Sigmoid colon (tissue), 4 donors: ENCODE results near the gene PARP11.

ENCODE experiments used
- CTCF ChIP-seq, 4 experiments: fragments of 450-650 bp in 3 of 4; fragments of 200-600 bp in 1 of 4; IDR thresholded peaks; one replicate each; pipeline ENCODE4 v1.5.1; 2016 to 2019; ENCODE audit warnings: antibody characterized with exemption in 4 of 4, mild to moderate bottlenecking in 3 of 4, moderate library complexity in 2 of 4
- EP300 ChIP-seq, 4 donors: sonication (generic); formaldehyde crosslinking; IDR thresholded peaks; one replicate each; pipeline ENCODE4 v1.6.1; 2017; ENCODE audit warnings: antibody characterized with exemption in 4 of 4
- POLR2A ChIP-seq, 2 donors: fragments of 450-650 bp; IDR thresholded peaks; one replicate each; pipeline ENCODE4 v1.6.1; 2016; ENCODE audit warnings: antibody characterized with exemption in 2 of 2, mild to moderate bottlenecking in 2 of 2, moderate library complexity in 2 of 2
- POLR2AphosphoS5 ChIP-seq, 4 donors: sonication (generic); formaldehyde crosslinking; IDR thresholded peaks; one replicate each; pipeline ENCODE4 v1.6.1; 2017; ENCODE audit warnings: antibody characterized with exemption in 4 of 4

DNA sequence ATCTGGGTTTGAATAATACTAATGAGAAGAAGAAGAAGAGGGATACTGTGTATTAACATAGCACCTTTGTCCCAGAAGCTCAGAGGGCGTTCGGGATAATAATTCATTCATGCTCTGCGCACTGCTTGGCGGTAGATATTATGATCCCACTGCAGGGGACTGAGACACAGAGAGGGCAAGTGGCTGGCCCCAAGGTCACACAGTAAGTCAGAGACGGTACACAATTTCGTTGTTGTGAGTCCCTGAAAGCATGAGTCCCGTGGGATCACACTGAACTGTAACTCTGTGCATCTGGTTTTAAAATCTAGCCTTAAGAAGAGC lies 47.9 kb upstream of the PARP11 start:
- no peak for TF ChIP-seq POLR2A (IDR thresholded peaks at IDR 0.05)
- TF ChIP-seq CTCF (IDR thresholded peaks at IDR 0.05): no peak
- no peak for TF ChIP-seq EP300 (IDR thresholded peaks at IDR 0.05)
- TF ChIP-seq POLR2AphosphoS5 (IDR thresholded peaks at IDR 0.05): no peak
